HFFc6 (cell line): Measurements from ENCODE around the gene BMF. TPM values are rescaled to one million over a fixed set of nuclear protein-coding genes. Genes with fewer than 3 reads are reported as not detected.

Experiments
- DNase-seq: peaks from one replicate; pipeline ENCODE4 v3.0.0-alpha.2; 2018
- H3K27ac Mint-ChIP-seq: 2 replicates; pipeline ENCODE4 v1.8.0; 2020; ENCODE audit warnings: mild to moderate bottlenecking, mixed read lengths
- H3K27me3 Mint-ChIP-seq: 2 replicates; pipeline ENCODE4 v1.8.0; 2021; ENCODE audit warnings: mild to moderate bottlenecking, moderate library complexity, mixed read lengths; ENCODE audit not compliant: insufficient read depth
- H3K36me3 Mint-ChIP-seq: 2 replicates; pipeline ENCODE4 v1.8.0; 2021; ENCODE audit warnings: low read depth, mixed read lengths
- H3K4me1 Mint-ChIP-seq: 2 replicates; pipeline ENCODE4 v1.8.0; 2020; ENCODE audit warnings: low read depth, mixed read lengths
- H3K4me3 Mint-ChIP-seq: 2 replicates; pipeline ENCODE4 v1.8.0; 2020; ENCODE audit warnings: mild to moderate bottlenecking, moderate library complexity, mixed read lengths
- H3K9me3 Mint-ChIP-seq: 2 replicates; pipeline ENCODE4 v1.8.0; 2020; ENCODE audit warnings: mild to moderate bottlenecking, mixed read lengths
- total RNA-seq, 6 experiments: library from RNA; stranded (reverse); fragmentation: NEBNext Ultra II Directional; extraction: Animal tissue kit (Norgen Biotek cat#: 25700); gene quantifications; 2 replicates in 1 of 6; 3 replicates in 5 of 6; pipeline ENCODE4 v1.2.3, GENCODE V29; 2021
- TF ChIP-seq, protein P1 (sequence below): fragments of 200-600 bp; sonication (generic); IDR thresholded peaks from 2 replicates; pipeline ENCODE4 v1.5.0; 2021; ENCODE audit warnings: antibody characterized with exemption, mild to moderate bottlenecking

BMF gene
- total RNA-seq, 6 experiments from 2014 or later: 0.57 to 1.2 (median 0.81) TPM

DNA sequence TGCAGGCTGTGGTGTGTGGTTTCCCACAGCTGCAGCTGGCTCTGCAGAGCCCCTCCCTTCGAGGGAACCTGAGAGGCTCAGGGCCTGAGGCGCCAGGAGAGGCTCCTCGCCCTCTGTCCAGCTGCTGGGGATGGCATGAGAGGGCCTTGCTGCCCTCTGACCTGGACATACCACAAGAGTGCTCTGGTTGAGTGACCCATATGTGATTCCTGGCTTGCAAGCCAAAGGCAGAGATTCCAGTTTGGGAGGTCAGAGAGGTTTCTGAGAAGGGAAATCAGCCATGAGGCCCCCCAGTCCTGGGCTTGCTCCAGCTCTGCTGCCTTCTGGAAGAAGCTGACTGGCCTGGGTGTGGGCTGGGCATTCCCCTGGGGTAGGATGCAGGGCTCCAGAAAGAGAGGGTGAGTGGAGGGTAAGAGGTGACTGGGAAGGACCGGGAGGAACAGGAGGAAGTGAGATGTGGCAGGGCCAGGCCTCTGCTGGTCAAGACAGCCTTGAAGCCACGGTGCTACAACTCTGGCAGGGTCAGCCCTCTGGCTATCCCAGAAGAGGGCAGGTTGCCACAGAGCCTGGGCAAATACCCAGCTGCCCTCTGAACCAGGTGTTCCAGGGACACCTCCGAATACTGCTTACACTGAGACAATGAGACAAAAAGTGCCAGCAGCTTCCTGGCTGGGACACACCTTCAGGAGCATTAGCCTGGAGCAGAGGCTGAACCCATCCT, 53.7 kb downstream of the BMF start:
- peak overlapping the region; percentile 12; the same call in 1 of the 2 replicates for H3K27ac Mint-ChIP-seq
- H3K4me3 Mint-ChIP-seq: no peak overlapping the region
- TF ChIP-seq, protein P1, sequence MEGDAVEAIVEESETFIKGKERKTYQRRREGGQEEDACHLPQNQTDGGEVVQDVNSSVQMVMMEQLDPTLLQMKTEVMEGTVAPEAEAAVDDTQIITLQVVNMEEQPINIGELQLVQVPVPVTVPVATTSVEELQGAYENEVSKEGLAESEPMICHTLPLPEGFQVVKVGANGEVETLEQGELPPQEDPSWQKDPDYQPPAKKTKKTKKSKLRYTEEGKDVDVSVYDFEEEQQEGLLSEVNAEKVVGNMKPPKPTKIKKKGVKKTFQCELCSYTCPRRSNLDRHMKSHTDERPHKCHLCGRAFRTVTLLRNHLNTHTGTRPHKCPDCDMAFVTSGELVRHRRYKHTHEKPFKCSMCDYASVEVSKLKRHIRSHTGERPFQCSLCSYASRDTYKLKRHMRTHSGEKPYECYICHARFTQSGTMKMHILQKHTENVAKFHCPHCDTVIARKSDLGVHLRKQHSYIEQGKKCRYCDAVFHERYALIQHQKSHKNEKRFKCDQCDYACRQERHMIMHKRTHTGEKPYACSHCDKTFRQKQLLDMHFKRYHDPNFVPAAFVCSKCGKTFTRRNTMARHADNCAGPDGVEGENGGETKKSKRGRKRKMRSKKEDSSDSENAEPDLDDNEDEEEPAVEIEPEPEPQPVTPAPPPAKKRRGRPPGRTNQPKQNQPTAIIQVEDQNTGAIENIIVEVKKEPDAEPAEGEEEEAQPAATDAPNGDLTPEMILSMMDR: no peak
- H3K27me3 Mint-ChIP-seq: no peaks in the 10 kb centered on the region; the same call in 1 of the 2 replicates
- H3K36me3 Mint-ChIP-seq: no peaks in the 10 kb centered on the region
- H3K9me3 Mint-ChIP-seq: 0 out of 2 replicates have a peak, but pooled peaks cover 3% of the 10 kb centered on the region
- no peak for DNase-seq
- peaks cover 40% of the 10 kb centered on the region for H3K4me1 Mint-ChIP-seq

DNA sequence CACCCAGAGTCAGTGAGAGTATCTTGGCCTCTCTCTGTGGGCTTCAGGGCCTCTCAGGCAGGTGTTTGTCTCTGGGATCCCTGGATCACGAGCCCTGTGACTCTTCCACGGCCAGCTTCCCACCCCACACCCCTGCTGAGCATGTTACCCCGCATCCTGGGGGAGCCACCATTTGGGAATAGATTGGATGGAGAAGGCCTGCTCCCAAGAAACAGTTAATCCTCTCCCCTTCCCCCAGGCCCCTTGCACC, 54.1 kb downstream of the BMF start:
- TF ChIP-seq, protein P1: no peak

DNA sequence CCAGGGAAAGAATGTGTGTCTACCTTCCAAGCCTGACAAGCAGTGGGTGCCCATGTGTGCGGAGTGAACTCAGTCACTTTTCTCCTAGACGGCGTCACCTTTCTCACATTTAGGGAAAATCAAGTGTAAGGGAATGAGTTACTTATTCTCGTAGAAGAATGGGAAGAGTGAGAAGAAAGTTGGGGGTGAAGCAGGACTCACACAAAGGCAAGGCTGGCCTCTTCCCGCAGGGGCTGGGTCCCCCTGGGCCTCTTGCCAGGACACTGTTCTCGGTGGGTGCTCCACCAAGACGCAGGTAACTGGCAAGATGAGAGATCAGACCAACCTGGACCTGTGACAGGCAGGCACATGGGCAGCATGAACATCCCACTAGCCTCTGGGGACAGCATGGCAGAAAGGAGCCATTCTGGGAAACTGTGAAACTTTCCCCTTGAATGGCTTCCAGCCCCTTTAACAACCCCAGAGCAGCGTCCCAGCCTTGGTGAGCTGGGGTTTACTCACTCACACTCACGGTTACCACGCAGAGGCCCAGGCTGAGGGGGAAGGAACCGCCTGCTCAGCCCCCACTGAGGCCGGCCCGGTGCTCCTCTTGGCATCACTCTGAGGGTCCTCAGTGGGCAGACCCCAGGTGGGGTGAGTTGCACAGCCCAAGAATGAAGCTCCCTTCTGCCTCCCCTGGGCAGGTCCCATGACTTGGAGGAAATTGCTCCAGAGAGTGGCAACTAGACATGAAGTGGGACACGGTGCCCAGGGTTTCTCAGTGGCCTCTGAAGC, 54.7 kb downstream of the BMF start:
- TF ChIP-seq, protein P1: no peak
- Mint-ChIP-seq H3K27me3 (no peaks in the 10 kb centered on the region; the same call in 1 of the 2 replicates), H3K4me1 (peaks cover 40% of the 10 kb centered on the region), H3K4me3 (no peak overlapping the region), H3K9me3 (0 out of 2 replicates have a peak, but pooled peaks cover 4% of the 10 kb centered on the region), H3K27ac (no peak overlapping the region), H3K36me3 (no peaks in the 10 kb centered on the region)
- DNase-seq: no peak

More for the DNA sequence above, 54.1 kb downstream of the BMF start:
- no peaks in the 10 kb centered on the region for H3K36me3 Mint-ChIP-seq
- no peaks in the 10 kb centered on the region; the same call in 1 of the 2 replicates for H3K27me3 Mint-ChIP-seq
- H3K27ac Mint-ChIP-seq: no peak overlapping the region
- peaks cover 40% of the 10 kb centered on the region for H3K4me1 Mint-ChIP-seq
- 0 out of 2 replicates have a peak, but pooled peaks cover 4% of the 10 kb centered on the region for H3K9me3 Mint-ChIP-seq
- H3K4me3 Mint-ChIP-seq: no peak overlapping the region
- no peak for DNase-seq

GRCh38 chr15:40053079-40053830, 55.4 kb downstream of the BMF start:
- TF ChIP-seq, protein P1: peak; percentile 29; the same call in 1 of the 2 replicates
- Mint-ChIP-seq H3K27ac (no peak overlapping the region), H3K4me1 (peaks cover 34% of the 10 kb centered on the region), H3K27me3 (no peaks in the 10 kb centered on the region; the same call in 1 of the 2 replicates), H3K4me3 (no peak overlapping the region), H3K9me3 (0 out of 2 replicates have a peak, but pooled peaks cover 4% of the 10 kb centered on the region), H3K36me3 (no peaks in the 10 kb centered on the region)
- DNase-seq: no peak

GRCh38 chr15:40052604-40053003, 56.1 kb downstream of the BMF start:
- TF ChIP-seq, protein P1: no peak
- Mint-ChIP-seq H3K4me1 (peaks cover 34% of the 10 kb centered on the region), H3K27ac (no peak overlapping the region), H3K9me3 (0 out of 2 replicates have a peak, but pooled peaks cover 4% of the 10 kb centered on the region), H3K4me3 (no peak overlapping the region), H3K27me3 (no peaks in the 10 kb centered on the region; the same call in 1 of the 2 replicates), H3K36me3 (no peaks in the 10 kb centered on the region)
- DNase-seq: no peak
